Gastroesophageal sphincter (tissue), 3 donors: ENCODE data around the gene PID1.

Experiments
- CTCF ChIP-seq, 4 experiments: fragments of 200-600 bp in 2 of 4; fragments of 450-650 bp in 2 of 4; sonication (generic) in 1 of 4; IDR thresholded peaks; one replicate each; pipeline ENCODE4 v1.5.1; 2017 to 2019; ENCODE audit warnings: antibody characterized with exemption in 4 of 4, mild to moderate bottlenecking in 2 of 4, moderate library complexity in 2 of 4
- EP300 ChIP-seq: sonication (generic); formaldehyde crosslinking; IDR thresholded peaks from one replicate; pipeline ENCODE4 v1.6.1; 2017; ENCODE audit warnings: antibody characterized with exemption, mild to moderate bottlenecking
- POLR2A ChIP-seq, 2 donors: fragments of 450-650 bp; IDR thresholded peaks; one replicate each; pipeline ENCODE4 v1.6.1; 2017; ENCODE audit warnings: antibody characterized with exemption in 2 of 2, mild to moderate bottlenecking in 2 of 2, moderate library complexity in 1 of 2
- POLR2AphosphoS5 ChIP-seq: sonication (generic); formaldehyde crosslinking; IDR thresholded peaks from one replicate; pipeline ENCODE4 v1.6.1; 2017; ENCODE audit warnings: antibody characterized with exemption

GRCh38 chr2:229223107-229223506, 48.0 kb downstream of the PID1 start:
- TF ChIP-seq CTCF (IDR thresholded peaks at IDR 0.05) (no peak), POLR2AphosphoS5 (no peak), POLR2A (IDR thresholded peaks at IDR 0.05) (no peak), EP300 (no peak)
